GM12878 (cell line): ENCODE results near the gene C19orf33.

Source experiments
- CTCF ChIP-seq, 3 experiments: IDR thresholded peaks in 2 of 3; conservative IDR thresholded peaks in 1 of 3; 2 replicates each; pipeline ENCODE4 v1.5.1; 2011; ENCODE audit warnings: low read depth in 3 of 3, low read length in 3 of 3, mild to moderate bottlenecking in 3 of 3, control low read depth in 2 of 3, moderate library complexity in 2 of 3, inconsistent platforms in 1 of 3, mixed read lengths in 1 of 3; ENCODE audit not compliant: control insufficient read depth in 2 of 3, insufficient read depth in 1 of 3; ENCODE audit errors: extremely low read depth in 1 of 3
- EP300 ChIP-seq, 2 experiments: fragments of 150-350 bp in 1 of 2; IDR thresholded peaks; 2 replicates each; pipeline ENCODE4 v1.6.1; 2011 to 2012; ENCODE audit warnings: low read depth in 2 of 2, low read length in 2 of 2, borderline replicate concordance in 1 of 2, improper control_type of control experiment in 1 of 2, inconsistent platforms in 1 of 2; ENCODE audit not compliant: control insufficient read depth in 1 of 2
- TAF1 ChIP-seq: IDR thresholded peaks from 2 replicates; pipeline ENCODE4 v1.6.1; 2011; ENCODE audit warnings: mild to moderate bottlenecking, low read depth, low read length, borderline replicate concordance
- TF ChIP-seq, protein P1 (sequence below): IDR thresholded peaks from 2 replicates; pipeline ENCODE4 v1.6.1; 2011; ENCODE audit warnings: mild to moderate bottlenecking, low read depth, low read length, moderate library complexity; ENCODE audit not compliant: insufficient replicate concordance

DNA sequence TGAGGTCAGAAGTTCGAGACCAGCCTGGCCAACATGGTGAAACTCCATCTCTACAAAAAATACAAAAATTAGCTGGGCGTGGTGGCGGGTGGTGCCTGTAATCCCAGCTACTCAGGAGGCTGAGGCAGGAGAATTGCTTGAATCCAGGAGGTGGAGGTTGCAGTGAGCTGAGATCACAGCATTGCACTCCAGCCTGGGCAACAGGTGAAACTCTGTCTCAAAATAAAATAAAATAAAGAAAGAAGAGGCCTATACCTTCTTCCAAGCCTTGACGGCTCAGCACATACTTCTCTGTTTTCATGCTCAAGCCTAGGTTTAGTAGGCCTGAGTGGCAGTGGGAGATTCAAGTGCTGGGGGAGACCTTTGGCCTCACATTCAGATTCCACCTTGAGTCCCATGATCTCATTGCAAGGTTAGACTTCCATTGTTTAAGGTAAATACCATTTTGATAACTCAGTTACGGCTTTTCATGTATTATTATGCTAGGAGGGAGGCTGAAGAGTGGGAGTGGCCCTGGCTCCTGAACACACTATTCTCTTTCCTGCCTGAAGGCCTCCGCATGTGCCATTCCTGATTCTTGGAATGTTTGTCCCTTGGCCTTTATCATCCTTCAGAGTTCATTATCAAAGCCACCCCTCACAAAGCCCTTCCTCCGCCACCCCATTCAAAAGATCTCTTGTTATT lies 41.3 kb upstream of the C19orf33 start:
- no peak for TF ChIP-seq TAF1
- TF ChIP-seq EP300 (IDR thresholded peaks at IDR 0.05; ENCODE audit: borderline replicate concordance in 1 of 2, control insufficient read depth in 1 of 2, low read depth in 2 of 2, low read length in 2 of 2): no peak
- no peak for TF ChIP-seq CTCF (IDR thresholded peaks at IDR 0.05 in 2 of 3, conservative IDR thresholded peaks at IDR 0.05 in 1 of 3; ENCODE audit: control insufficient read depth in 2 of 3, extremely low read depth in 1 of 3, insufficient read depth in 1 of 3, low read depth in 3 of 3, low read length in 3 of 3)
- TF ChIP-seq, protein P1, sequence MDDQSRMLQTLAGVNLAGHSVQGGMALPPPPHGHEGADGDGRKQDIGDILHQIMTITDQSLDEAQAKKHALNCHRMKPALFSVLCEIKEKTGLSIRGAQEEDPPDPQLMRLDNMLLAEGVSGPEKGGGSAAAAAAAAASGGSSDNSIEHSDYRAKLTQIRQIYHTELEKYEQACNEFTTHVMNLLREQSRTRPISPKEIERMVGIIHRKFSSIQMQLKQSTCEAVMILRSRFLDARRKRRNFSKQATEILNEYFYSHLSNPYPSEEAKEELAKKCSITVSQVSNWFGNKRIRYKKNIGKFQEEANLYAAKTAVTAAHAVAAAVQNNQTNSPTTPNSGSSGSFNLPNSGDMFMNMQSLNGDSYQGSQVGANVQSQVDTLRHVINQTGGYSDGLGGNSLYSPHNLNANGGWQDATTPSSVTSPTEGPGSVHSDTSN: no peak
